ENCODE data around the gene B4GALNT1.

The B4GALNT1 gene

GRCh38 chr12:57609781-57610553, 23.0 kb downstream of the B4GALNT1 start:
- H3K4me3 ChIP-seq (ENCODE audit: low read depth, low read length) = no peak overlapping the region
- DNase-seq (ENCODE audit: low read depth) = no peak

GRCh38 chr12:57609101-57609780, 23.8 kb downstream of the B4GALNT1 start:
- TF ChIP-seq, protein P1, sequence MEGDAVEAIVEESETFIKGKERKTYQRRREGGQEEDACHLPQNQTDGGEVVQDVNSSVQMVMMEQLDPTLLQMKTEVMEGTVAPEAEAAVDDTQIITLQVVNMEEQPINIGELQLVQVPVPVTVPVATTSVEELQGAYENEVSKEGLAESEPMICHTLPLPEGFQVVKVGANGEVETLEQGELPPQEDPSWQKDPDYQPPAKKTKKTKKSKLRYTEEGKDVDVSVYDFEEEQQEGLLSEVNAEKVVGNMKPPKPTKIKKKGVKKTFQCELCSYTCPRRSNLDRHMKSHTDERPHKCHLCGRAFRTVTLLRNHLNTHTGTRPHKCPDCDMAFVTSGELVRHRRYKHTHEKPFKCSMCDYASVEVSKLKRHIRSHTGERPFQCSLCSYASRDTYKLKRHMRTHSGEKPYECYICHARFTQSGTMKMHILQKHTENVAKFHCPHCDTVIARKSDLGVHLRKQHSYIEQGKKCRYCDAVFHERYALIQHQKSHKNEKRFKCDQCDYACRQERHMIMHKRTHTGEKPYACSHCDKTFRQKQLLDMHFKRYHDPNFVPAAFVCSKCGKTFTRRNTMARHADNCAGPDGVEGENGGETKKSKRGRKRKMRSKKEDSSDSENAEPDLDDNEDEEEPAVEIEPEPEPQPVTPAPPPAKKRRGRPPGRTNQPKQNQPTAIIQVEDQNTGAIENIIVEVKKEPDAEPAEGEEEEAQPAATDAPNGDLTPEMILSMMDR (IDR thresholded peaks at IDR 0.05; ENCODE audit: insufficient read depth, low read depth, low read length, missing control alignments) = no peak

More at GRCh38 chr12:57609781-57610553, 23.0 kb downstream of the B4GALNT1 start:
- TF ChIP-seq, protein P1 (IDR thresholded peaks at IDR 0.05; ENCODE audit: insufficient read depth, low read depth, low read length, missing control alignments) = no peak

DNA sequence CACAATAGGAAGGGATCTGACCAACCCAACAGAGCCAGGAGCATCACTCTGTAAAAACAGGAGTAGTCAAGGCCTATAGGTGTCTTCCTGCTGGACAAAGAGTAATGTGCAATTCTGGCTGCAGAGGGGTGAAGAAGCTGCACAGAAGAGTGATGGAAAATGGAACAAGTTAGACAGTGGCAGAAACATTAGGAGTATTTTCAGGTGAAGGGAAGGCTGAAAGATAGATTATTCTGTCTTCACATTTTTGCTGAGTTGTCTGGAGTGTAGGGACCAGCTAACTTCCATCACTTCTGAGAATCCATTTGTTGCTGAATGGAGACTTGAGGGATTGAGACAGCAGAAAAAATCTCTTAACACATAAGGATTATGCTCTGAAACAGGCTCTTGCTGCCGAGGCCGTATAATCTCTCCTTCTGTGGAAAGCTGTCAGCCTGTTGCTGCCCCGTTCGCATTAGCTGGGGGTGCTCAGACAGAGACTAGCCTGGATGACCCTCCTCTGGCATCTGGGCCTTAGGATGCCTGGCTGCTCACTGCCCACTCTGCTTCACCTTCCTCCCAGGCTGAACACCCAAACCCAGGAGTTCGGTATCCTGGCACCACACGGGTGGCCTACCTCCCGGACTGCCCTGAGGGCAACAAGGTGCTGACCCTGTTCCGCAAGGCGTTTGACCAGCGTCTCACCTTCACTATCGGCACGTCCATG, 24.9 kb downstream of the B4GALNT1 start:
- H3K4me3 ChIP-seq (ENCODE audit: low read depth, low read length) = no peak overlapping the region
- TF ChIP-seq, protein P1 (IDR thresholded peaks at IDR 0.05; ENCODE audit: insufficient read depth, low read depth, low read length, missing control alignments) = no peak
- DNase-seq (ENCODE audit: low read depth) = no peak

More at GRCh38 chr12:57609101-57609780, 23.8 kb downstream of the B4GALNT1 start:
- DNase-seq (ENCODE audit: low read depth) = no peak
- H3K4me3 ChIP-seq (ENCODE audit: low read depth, low read length) = no peak overlapping the region

DNA sequence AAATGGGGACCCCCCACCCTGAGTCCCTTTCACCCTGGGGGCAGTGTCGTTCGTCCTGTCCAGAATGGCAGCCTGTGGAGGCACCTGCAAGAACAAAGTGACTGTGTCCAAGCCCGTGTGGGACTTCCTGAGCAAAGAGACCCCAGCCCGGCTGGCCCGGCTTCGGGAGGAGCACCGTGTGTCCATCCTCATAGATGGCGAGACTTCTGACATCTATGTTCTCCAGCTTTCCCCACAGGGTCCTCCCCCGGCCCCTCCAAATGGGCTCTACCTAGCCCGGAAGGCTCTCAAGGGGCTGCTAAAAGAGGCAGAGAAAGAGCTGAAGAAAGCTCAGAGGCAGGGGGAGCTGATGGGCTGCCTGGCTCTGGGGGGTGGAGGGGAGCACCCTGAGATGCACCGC, 26.2 kb downstream of the B4GALNT1 start:
- DNase-seq (ENCODE audit: low read depth) = no peak
- TF ChIP-seq, protein P1 (IDR thresholded peaks at IDR 0.05; ENCODE audit: insufficient read depth, low read depth, low read length, missing control alignments) = no peak
- no peak overlapping the region for H3K4me3 ChIP-seq (ENCODE audit: low read depth, low read length)

- TF ChIP-seq, protein P1 (IDR thresholded peaks at IDR 0.05; ENCODE audit: insufficient read depth, low read depth, low read length, missing control alignments) = no peak
- DNase-seq (ENCODE audit: low read depth) = no peak
- H3K4me3 ChIP-seq (ENCODE audit: low read depth, low read length) = no peak overlapping the region
Measured at GRCh38 chr12:57606399-57606798, 26.6 kb downstream of the B4GALNT1 start.

DNA sequence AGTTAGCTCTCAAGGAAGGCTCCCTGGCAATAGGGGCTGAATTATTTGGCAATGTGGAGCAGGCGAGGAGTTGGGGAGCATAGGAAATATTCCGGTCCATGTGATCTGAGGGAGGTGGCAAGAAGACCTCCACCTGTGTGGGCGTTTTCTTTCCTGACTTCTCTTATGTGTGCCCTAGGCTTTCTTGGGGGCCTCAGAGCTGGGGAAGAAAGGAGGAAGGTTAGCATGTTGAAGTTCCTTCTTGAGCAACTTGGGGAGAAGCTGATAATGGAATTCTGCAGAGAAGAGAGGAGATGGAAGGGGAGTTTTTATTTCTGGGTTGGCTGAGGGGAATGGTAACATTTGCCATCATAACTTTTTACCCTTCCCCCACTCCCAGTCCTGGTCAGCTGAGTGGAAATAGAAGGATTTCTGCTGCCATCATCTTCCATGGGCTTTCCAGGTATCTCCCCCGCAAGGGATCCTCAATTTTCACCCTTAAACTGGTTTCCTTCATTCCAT, 27.1 kb downstream of the B4GALNT1 start:
- no peak overlapping the region for H3K4me3 ChIP-seq (ENCODE audit: low read depth, low read length)
- no peak for DNase-seq (ENCODE audit: low read depth)
- TF ChIP-seq, protein P1 (IDR thresholded peaks at IDR 0.05; ENCODE audit: insufficient read depth, low read depth, low read length, missing control alignments) = no peak
